Measurements from ENCODE around the gene LENG8.
A peak's percentile ranks its signal among the peaks of the same experiment; 100 is the strongest.

The LENG8 gene

DNA sequence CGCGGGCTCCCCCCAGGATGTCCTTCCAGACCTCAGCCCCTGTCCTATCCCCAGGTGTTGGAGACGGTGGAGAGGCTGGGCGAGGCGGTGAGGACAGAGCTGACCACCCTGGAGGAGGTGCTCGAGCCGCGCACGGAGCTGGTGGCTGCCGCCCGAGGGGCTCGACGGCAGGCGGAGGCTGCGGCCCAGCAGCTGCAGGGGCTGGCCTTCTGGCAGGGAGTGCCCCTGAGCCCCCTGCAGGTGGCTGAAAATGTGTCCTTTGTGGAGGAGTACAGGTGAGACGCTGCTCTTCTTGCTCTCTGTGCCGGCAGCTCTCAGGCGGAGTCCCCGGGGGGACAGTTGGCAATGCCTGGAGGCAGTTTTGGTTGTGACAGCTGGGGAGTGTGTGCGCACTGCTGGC lies 26.9 kb upstream of the LENG8 start:
- DNase-seq (ENCODE audit: low read depth in 2 of 2) = no peak

GRCh38 chr19:54424201-54424600 lies 24.8 kb upstream of the LENG8 start:
- DNase-seq (ENCODE audit: low read depth in 2 of 2) = no peak

- no peak for DNase-seq (ENCODE audit: low read depth in 2 of 2)
Observed at GRCh38 chr19:54424660-54425381, 24.2 kb upstream of the LENG8 start.

DNA sequence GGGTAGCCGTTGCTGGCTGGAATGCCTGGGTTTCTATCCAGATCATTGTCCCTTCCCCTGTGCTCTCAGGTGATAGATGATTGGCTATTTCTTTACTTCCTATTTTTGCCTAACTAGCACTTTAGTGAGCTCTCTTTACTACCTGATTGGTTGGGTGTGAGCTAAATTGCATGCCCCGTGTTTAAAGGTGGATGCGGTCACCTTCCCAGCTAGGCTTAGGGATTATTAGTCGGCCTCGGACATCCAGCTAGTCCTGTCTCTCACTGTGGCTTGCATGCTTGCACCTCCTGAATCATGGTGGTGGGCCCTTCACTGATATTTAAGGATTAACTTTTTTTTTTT lies 23.6 kb upstream of the LENG8 start:
- no peak for DNase-seq (ENCODE audit: low read depth in 2 of 2)

DNA sequence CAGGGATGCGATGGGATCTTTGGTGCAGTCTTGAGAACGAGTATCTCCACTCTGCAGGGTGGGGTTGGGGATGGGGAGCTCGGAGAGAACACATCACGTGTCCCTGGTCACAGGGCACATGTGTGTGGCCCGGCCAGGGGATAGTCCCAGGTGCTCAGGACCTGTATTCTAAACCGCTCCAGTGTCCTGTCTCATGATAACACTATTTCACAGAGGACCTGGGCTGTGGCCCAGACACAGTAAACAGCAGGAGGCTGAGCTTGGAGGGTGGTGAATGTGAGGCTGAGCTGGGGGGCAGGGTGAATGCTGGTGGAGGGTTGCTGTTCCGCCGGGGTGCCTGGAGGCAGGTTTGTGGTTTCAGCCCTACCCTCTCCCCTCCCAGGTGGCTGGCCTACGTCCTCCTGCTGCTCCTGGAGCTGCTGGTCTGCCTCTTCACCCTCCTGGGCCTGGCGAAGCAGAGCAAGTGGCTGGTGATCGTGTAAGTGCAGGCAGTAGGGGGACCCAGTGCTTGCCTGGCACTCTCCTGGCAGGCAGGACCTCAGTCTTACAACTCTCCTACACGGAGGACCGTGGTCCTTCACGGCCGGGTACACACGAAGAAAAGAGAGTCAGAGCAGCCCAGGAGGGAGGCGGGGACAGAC lies 22.6 kb upstream of the LENG8 start:
- DNase-seq (ENCODE audit: low read depth in 2 of 2) = no peak

- DNase-seq (ENCODE audit: low read depth in 2 of 2) = no peak
Observed at GRCh38 chr19:54427586-54427985, 21.4 kb upstream of the LENG8 start.

DNA sequence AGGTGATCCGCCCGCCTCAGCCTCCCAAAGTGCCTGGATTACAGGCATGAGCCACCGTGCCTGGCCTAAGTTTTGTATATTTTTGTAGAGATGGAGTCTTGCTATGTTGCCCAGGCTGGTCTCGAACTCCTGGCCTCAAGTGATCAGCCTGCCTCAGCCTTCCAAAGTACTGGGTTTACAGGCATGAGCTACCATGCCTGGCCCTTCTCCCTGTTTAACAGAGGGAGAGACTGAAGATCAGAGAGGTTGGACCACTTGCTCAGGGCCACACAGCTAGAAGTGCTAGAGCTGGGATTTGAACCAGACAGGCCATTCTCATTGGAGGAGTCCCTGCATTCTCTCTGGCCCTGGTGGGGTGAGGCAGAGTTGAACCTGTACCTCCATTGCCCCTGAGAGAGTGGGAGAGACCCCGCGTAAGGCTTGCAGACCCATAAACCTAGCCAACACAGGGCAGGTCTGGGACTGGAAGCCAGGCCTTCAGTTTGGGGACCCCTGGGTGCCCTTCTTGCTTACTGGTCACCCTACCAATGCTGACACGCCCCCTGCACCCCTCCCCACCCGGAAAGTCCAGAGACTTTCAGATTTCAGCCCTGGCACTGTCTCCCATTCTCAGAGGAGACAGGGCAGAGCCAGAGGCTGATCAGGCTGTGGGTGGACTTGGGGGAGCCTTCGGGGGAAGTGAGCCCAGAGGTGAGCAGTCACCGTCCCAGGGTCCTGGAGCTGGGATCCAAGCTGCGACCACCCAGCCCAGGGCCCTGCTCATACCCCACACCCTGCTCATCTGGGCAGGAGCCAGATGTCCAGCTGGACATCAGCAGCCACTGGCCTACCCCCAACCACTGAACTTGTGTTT lies 20.4 kb upstream of the LENG8 start:
- DNase-seq (ENCODE audit: low read depth in 2 of 2) = no peak

- no peak for DNase-seq (ENCODE audit: low read depth in 2 of 2)
Observed at GRCh38 chr19:54429176-54429495, 19.9 kb upstream of the LENG8 start.

DNA sequence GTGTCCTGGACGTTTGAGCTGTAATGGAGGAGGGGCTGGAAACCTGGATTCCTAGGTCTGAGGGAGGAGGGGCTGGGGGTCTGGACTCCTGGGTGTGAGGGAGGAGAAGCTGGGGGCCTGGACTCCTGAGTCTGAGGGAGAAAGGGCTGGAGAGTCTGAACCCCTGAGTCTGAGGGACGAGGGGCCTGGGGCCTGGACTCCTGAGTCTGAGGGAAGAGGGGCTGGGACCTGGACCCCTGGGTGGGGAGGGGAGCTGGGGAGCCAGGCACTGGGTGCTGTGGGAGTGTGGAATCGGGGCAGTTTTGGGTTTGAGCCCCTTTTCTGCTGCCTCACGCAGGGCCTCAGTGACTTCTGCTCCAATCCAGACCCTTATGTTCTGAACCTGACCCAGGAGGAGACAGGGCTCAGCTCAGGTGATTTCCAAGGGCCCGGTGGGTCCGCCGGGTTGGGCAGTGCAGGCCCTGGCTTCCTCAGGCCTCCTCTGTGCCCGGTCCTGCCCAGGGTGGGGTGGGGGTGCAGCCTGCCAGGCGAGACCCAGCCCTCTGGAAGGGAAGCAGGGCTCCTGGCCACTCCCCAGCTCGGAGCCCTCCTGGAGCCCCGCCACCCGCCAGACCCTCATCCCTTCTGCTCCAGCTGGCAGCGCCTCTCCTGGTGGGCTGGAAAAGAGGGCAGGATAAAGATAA lies 19.3 kb upstream of the LENG8 start:
- no peak for DNase-seq (ENCODE audit: low read depth in 2 of 2)

- peak; percentile 25 to 39 for DNase-seq (ENCODE audit: low read depth in 2 of 2)
Observed at GRCh38 chr19:54430306-54431254, 18.4 kb upstream of the LENG8 start.

DNA sequence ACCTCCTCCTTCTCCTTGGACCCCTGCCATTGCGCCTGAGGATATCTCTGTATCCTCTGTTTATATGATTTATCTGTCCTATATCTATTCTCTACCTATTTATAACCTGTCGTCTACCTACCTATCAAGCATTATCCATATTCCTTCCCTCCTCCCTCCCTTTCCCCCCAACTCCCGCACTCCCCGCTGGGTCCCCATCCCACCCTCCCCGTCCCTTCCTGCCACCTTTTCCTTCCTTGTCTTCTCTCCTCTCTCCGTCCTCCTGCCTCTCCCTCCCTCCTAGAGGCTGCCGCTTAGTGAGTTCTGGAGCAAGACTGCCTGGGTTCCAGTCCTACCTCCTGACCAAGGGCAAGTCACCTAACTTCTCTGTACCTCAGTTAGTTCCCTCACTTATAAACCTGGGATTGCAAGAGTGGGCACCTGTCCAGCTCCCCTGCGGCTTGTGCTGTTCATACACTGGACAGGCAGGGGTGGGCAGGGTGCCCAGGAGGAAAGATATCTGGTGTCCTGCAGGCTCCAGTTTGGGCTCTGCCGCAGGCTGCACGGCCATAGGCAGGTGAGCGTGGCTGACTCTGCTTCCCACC lies 17.7 kb upstream of the LENG8 start:
- no peak for DNase-seq (ENCODE audit: low read depth in 2 of 2)

- no peak for DNase-seq (ENCODE audit: low read depth in 2 of 2)
Observed at GRCh38 chr19:54432144-54432738, 16.8 kb upstream of the LENG8 start.

DNA sequence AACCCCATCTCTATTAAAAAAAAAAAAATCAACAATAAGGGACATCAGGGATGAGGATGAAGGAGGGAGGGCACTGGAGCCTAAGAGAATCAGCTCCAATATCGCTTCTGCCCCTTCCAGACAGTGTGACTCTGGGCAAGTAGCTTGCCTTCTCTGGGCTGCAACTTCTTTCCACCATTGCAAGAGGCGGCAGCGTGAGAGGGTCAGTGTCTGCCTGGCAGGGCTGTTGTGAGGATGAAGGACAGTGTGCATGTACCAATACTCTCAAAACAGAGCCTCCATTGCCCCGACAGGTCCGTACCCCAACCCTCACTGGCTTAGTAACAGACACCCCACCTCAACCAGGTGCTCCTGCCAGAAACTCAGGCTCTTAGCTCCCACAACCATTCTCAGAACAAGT lies 15.3 kb upstream of the LENG8 start:
- no peak for DNase-seq (ENCODE audit: low read depth in 2 of 2)

GRCh38 chr19:54434112-54434872 lies 14.7 kb upstream of the LENG8 start:
- no peak for DNase-seq (ENCODE audit: low read depth in 2 of 2)

DNA sequence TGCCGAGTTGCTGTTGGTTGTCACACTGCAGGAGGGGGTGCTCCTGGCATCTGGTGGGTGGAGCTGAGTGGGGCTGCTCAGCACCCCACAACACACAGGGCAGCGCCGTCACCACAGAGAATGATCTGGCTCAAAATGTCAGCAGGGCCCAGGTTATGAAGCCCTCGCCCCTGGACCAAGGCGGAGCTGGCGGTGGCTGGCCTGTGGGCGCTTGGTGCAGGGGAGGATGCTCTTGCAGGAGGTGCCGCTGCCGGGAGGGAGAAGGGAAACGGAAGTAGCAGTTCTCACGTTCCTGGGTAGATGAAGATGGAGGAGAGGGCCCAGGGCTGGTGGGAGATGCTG lies 14.2 kb upstream of the LENG8 start:
- DNase-seq (ENCODE audit: low read depth in 2 of 2) = no peak

DNA sequence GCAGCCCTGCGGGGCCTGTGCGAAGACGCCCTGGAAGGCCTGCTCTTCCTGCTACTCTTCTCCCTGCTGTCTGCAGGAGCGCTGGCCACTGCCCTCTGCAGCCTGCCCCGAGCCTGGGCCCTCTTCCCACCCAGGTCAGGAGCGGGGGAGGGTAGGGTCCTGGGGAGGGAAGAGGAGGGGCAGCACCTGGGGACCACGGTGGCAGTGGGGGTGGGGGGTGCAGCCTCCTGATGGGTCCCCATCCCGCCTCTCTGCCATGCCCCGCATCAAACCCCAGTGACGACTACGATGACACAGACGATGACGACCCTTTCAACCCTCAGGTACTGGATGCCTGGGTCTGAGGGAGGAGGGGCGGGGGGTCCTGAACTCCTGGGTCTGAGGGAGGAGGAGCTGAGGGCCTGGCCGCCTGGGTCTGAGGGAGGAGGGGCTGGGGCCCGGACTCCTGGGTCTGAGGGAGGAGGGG lies 13.4 kb upstream of the LENG8 start:
- no peak for DNase-seq (ENCODE audit: low read depth in 2 of 2)

DNA sequence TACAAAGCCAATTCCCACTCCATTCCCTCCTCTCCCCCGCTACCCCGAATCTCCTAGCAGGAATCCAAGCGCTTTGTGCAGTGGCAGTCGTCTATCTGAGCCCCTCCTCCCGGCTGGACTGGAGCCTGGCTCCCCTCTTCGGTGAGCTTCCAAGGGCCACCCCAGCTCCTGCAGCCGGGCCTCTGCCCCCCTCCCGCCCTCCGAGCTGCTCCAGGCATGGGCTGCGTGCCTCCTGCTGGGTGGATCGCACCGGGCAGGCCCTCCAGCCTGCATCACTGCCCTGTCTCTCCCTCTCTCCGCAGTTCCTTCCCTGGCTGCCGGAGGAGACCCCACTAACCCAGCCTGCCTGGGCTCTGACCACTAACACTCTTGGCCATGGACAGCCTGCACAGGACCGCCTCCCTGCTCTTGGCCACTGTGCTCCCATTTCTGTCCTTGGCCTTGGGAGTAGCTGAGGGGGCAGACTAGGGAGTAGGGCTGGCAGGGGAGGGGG lies 12.9 kb upstream of the LENG8 start:
- no peak for DNase-seq (ENCODE audit: low read depth in 2 of 2)

GRCh38 chr19:54436628-54437252 lies 12.3 kb upstream of the LENG8 start:
- DNase-seq (ENCODE audit: low read depth in 2 of 2) = no peak

- no peak for DNase-seq (ENCODE audit: low read depth in 2 of 2)
Observed at GRCh38 chr19:54439174-54439851, 9.7 kb upstream of the LENG8 start.

Data from activated CD4-positive, alpha-beta T cell treated with anti-CD3 and anti-CD28 coated beads for 24 hours (primary cell).